ENCODE data around the gene RTEL1.
"Not testable (repeated sequence)": the region's sequence is repeated elsewhere in the genome, so short reads cannot be mapped to it uniquely, and the experiment has no call there.

RTEL1 gene

GRCh38 chr20:63648190-63648589, 9.9 kb upstream of the RTEL1 start (continued):
- no peak for TF ChIP-seq ZFP3 (CRISPR knock-in tag; IDR thresholded peaks at IDR 0.05)
- TF ChIP-seq BACH2 (CRISPR knock-in tag; IDR thresholded peaks at IDR 0.05; ENCODE audit: borderline replicate concordance), result no peak
- TF ChIP-seq PPARA (CRISPR knock-in tag; IDR thresholded peaks at IDR 0.05; ENCODE audit: borderline replicate concordance), result no peak
- no peak for TF ChIP-seq ZNF565 (CRISPR knock-in tag; conservative IDR thresholded peaks at IDR 0.05; ENCODE audit: low read depth)
- TF ChIP-seq ARNTL (CRISPR knock-in tag; IDR thresholded peaks at IDR 0.05; ENCODE audit: borderline replicate concordance, low read depth), result no peak

DNA sequence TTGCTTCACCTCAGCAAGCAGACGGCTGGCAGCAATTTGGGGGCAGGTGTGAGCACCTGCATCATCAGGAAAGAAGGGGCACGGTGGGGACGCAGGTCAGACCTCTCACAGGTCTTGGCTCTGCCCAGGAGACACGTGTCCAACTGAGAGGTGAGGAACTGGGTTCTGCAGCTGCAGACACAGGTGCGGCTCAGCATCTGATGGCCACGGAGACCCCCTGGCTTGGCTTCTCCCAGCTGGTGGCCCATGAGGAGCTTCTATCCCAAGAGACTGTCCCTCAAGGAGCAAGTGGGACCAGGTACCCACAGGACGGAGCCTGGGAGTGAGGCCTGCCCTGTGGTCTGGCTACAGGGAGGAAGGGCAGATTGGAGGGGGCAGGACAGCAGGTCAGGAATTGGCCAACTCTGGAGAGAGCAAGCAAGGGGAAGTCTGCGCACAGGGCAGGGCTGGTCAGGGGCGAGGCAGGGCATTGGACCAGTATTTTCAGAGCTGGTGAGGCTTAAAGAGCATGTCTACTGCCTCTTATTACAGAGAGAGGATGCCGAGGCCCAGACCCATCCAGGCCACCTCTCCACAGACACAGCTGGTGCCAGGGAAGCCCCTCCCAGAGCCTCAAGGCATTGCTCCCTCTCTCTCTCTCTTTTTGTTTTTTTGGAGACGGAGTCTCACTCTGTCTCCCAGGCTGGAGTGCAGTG, 9.1 kb upstream of the RTEL1 start:
- TF ChIP-seq ZNF70 (CRISPR knock-in tag; IDR thresholded peaks at IDR 0.05) (no peak), ZNF565 (CRISPR knock-in tag; conservative IDR thresholded peaks at IDR 0.05; ENCODE audit: low read depth) (no peak), CSDC2 (CRISPR knock-in tag; IDR thresholded peaks at IDR 0.05) (no peak), BACH2 (CRISPR knock-in tag; IDR thresholded peaks at IDR 0.05; ENCODE audit: borderline replicate concordance) (no peak), ZFP3 (CRISPR knock-in tag; IDR thresholded peaks at IDR 0.05) (no peak), POU6F1 (CRISPR knock-in tag; IDR thresholded peaks at IDR 0.05; ENCODE audit: borderline replicate concordance, low read depth) (no peak), ESRRG (CRISPR knock-in tag; IDR thresholded peaks at IDR 0.05) (no peak), GLIS3 (CRISPR knock-in tag; IDR thresholded peaks at IDR 0.05) (no peak)
- TF ChIP-seq, protein P1, sequence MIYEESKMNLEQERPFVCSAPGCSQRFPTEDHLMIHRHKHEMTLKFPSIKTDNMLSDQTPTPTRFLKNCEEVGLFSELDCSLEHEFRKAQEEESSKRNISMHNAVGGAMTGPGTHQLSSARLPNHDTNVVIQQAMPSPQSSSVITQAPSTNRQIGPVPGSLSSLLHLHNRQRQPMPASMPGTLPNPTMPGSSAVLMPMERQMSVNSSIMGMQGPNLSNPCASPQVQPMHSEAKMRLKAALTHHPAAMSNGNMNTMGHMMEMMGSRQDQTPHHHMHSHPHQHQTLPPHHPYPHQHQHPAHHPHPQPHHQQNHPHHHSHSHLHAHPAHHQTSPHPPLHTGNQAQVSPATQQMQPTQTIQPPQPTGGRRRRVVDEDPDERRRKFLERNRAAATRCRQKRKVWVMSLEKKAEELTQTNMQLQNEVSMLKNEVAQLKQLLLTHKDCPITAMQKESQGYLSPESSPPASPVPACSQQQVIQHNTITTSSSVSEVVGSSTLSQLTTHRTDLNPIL (CRISPR knock-in tag; IDR thresholded peaks at IDR 0.05; ENCODE audit: low read depth), result no peak

GRCh38 chr20:63650486-63650885, 7.6 kb upstream of the RTEL1 start:
- ATAC-seq, result not testable (repeated sequence)

More for the DNA sequence above, 9.1 kb upstream of the RTEL1 start:
- ATAC-seq, result no peak

- TF ChIP-seq PPARA (CRISPR knock-in tag; IDR thresholded peaks at IDR 0.05; ENCODE audit: borderline replicate concordance) (no peak), ISL1 (CRISPR knock-in tag; IDR thresholded peaks at IDR 0.05) (no peak), RARB (CRISPR knock-in tag; IDR thresholded peaks at IDR 0.05) (no peak), ZNF70 (CRISPR knock-in tag; IDR thresholded peaks at IDR 0.05) (no peak), BACH2 (CRISPR knock-in tag; IDR thresholded peaks at IDR 0.05; ENCODE audit: borderline replicate concordance) (no peak), ZC3H10 (CRISPR knock-in tag; IDR thresholded peaks at IDR 0.05) (no peak), TCF4 (CRISPR knock-in tag; IDR thresholded peaks at IDR 0.05; ENCODE audit: borderline replicate concordance) (no peak), TSHZ2 (CRISPR knock-in tag; IDR thresholded peaks at IDR 0.05) (no peak), POU6F1 (CRISPR knock-in tag; IDR thresholded peaks at IDR 0.05; ENCODE audit: borderline replicate concordance, low read depth) (no peak), ZFP30 (CRISPR knock-in tag; IDR thresholded peaks at IDR 0.05) (no peak)
- TF ChIP-seq, protein P2, sequence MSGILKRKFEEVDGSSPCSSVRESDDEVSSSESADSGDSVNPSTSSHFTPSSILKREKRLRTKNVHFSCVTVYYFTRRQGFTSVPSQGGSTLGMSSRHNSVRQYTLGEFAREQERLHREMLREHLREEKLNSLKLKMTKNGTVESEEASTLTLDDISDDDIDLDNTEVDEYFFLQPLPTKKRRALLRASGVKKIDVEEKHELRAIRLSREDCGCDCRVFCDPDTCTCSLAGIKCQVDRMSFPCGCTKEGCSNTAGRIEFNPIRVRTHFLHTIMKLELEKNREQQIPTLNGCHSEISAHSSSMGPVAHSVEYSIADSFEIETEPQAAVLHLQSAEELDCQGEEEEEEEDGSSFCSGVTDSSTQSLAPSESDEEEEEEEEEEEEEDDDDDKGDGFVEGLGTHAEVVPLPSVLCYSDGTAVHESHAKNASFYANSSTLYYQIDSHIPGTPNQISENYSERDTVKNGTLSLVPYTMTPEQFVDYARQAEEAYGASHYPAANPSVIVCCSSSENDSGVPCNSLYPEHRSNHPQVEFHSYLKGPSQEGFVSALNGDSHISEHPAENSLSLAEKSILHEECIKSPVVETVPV (CRISPR knock-in tag; IDR thresholded peaks at IDR 0.05), result no peak
- TF ChIP-seq, protein P1 (CRISPR knock-in tag; IDR thresholded peaks at IDR 0.05; ENCODE audit: low read depth), result no peak
- no peak for ATAC-seq
Measured at GRCh38 chr20:63651942-63652191, 6.2 kb upstream of the RTEL1 start.

Measured in SK-N-SH treated with all-trans-retinoic acid at 6 μM for 48 hours (cell line).